Kidney (tissue), 14 donors: Measurements from ENCODE around the gene HOXD3. TPM values are rescaled to one million over a fixed set of nuclear protein-coding genes. Genes with fewer than 3 reads are reported as not detected.

Experiments
- DNase-seq, 5 donors: peaks; one replicate each; pipeline ENCODE4 v3.0.0-alpha.2; 2013 to 2020
- FAIRE-seq: peaks from 2 replicates; lab custom pipeline; 2012; peaks lifted over from hg19 to GRCh38; lab: Jason Lieb, UNC
- H3K27ac ChIP-seq, 2 donors: one replicate each; pipeline ENCODE4 v1.7.0; 2013; ENCODE audit warnings: low read depth in 2 of 2, low read length in 2 of 2, inconsistent platforms in 1 of 2
- H3K27me3 ChIP-seq: one replicate; pipeline ENCODE4 v1.7.1; 2013; ENCODE audit warnings: low read length, inconsistent platforms; ENCODE audit not compliant: control insufficient read depth, insufficient read depth
- H3K36me3 ChIP-seq, 3 donors: one replicate each; pipeline versions ENCODE4 v1.7.0 to v1.7.1; 2013; ENCODE audit warnings: low read length in 3 of 3, control low read depth in 1 of 3, inconsistent platforms in 1 of 3; ENCODE audit not compliant: insufficient read depth in 3 of 3, control insufficient read depth in 2 of 3
- H3K4me1 ChIP-seq, 3 donors: one replicate each; pipeline versions ENCODE4 v1.7.0 to v1.7.1; 2013; ENCODE audit warnings: low read length in 3 of 3, inconsistent platforms in 1 of 3, low read depth in 1 of 3; ENCODE audit not compliant: control insufficient read depth in 2 of 3, insufficient read depth in 2 of 3
- H3K4me3 ChIP-seq, 3 donors: one replicate each; pipeline versions ENCODE4 v1.7.0 to v1.8.1; 2013; ENCODE audit warnings: low read length in 3 of 3, control low read depth in 1 of 3, inconsistent platforms in 1 of 3
- H3K9ac ChIP-seq, 3 donors: one replicate each; pipeline versions ENCODE4 v1.7.0 to v1.7.1; 2013; ENCODE audit warnings: low read length in 3 of 3, control low read depth in 1 of 3, inconsistent platforms in 1 of 3
- H3K9me3 ChIP-seq, 3 donors: one replicate each; pipeline versions ENCODE4 v1.7.0 to v1.7.1; 2013; ENCODE audit warnings: low read length in 3 of 3, control low read depth in 1 of 3, inconsistent platforms in 1 of 3; ENCODE audit not compliant: control insufficient read depth in 2 of 3, insufficient read depth in 1 of 3
- intact Hi-C: fragments of 100-400 bp; cut with DNase I; formaldehyde crosslinking; loops from one replicate; pipeline ENCODE4 v1.11.1; 2022
- polyA plus RNA-seq: library from polyadenylated mRNA; stranded (reverse); fragments of 350-450 nt; fragmentation: Illumina TruSeq; extraction: RNeasy Lipid Tissue Mini Kit (QIAGEN cat#74804); gene quantifications from one replicate; pipeline ENCODE4 v1.2.3, GENCODE V29; 2014; ENCODE audit warnings: low read depth, low replicate concordance; ENCODE audit not compliant: insufficient read depth
- total RNA-seq: library from RNA; stranded (reverse); fragmentation: NEBNext Ultra II Directional; extraction: Animal tissue kit (Norgen Biotek cat#: 25700); gene quantifications from one replicate; pipeline ENCODE4 v1.2.1, GENCODE V29; 2021
- TF ChIP-seq, protein P1 (sequence below): IDR thresholded peaks from 3 replicates; pipeline ENCODE4 v1.5.1; 2012; ENCODE audit warnings: mild to moderate bottlenecking, moderate library complexity, borderline replicate concordance; ENCODE audit not compliant: insufficient read depth; ENCODE audit errors: extremely low read depth
- donor health status: control.
- donor health status: control.
- donor health status: control.
- donor health status: control.
- donor health status: control.
- donor health status: DM: yes; HTN: yes; CAD: no.
- donor health status: Normal renal cell carcinoma (clear cell type).

Gene HOXD3
- total and polyA plus RNA-seq, 2 donors from 2014 or later: 16.9 to 29.3 TPM

DNA sequence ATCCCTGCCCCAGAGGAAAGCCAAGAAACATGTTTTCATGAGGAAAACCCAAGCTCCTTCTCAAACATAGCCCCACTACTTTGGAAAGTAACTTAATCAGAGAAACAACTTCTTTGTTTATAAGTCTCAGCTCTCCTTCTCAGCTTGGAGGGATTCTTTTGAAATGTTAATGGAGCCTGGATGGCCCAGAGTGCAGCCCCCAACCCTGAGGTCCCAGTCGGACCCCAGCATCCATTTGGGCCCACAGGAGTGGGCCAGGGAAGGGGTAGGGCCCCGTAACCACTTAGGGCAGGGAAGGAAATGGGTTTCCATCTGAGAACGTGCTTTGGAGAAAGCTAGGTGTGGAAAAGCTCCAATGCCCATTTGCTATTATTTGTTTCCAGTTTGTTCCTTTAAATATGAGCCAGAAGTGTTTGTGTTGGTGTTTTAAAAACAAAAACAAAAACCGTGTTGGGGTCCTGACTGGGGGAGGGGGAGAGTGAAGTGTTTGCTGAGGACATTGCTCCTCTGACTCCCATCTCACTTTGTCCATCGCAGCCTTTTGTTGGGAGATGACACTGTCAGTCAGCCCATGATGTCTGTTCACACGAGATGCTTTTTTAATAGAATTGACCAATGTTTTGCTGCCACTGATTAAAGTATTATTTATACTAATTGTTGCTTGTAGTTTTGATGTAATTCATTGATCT lies 1.6 kb upstream of the HOXD3 start:
- DNase-seq: no peak
- no peak for FAIRE-seq
- peak overlapping the region; percentile 53 to 76 for H3K27ac ChIP-seq
- peak overlapping the region; percentile 22 to 60 (median 30) for H3K9ac ChIP-seq
- intact Hi-C loops: no loop called here
- no peaks in the 10 kb centered on the region for H3K9me3 ChIP-seq
- H3K4me1 ChIP-seq: peaks cover 0 to 12% (median 4%) of the 10 kb centered on the region in 3 donors
- peaks cover 2 to 10% (median 6%) of the 10 kb centered on the region in 3 donors for H3K36me3 ChIP-seq
- no peaks in the 10 kb centered on the region for H3K27me3 ChIP-seq
- TF ChIP-seq, protein P1, sequence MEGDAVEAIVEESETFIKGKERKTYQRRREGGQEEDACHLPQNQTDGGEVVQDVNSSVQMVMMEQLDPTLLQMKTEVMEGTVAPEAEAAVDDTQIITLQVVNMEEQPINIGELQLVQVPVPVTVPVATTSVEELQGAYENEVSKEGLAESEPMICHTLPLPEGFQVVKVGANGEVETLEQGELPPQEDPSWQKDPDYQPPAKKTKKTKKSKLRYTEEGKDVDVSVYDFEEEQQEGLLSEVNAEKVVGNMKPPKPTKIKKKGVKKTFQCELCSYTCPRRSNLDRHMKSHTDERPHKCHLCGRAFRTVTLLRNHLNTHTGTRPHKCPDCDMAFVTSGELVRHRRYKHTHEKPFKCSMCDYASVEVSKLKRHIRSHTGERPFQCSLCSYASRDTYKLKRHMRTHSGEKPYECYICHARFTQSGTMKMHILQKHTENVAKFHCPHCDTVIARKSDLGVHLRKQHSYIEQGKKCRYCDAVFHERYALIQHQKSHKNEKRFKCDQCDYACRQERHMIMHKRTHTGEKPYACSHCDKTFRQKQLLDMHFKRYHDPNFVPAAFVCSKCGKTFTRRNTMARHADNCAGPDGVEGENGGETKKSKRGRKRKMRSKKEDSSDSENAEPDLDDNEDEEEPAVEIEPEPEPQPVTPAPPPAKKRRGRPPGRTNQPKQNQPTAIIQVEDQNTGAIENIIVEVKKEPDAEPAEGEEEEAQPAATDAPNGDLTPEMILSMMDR: no peak
- peak overlapping the region in 1 of 3 donors; percentile 75 for H3K4me3 ChIP-seq

DNA sequence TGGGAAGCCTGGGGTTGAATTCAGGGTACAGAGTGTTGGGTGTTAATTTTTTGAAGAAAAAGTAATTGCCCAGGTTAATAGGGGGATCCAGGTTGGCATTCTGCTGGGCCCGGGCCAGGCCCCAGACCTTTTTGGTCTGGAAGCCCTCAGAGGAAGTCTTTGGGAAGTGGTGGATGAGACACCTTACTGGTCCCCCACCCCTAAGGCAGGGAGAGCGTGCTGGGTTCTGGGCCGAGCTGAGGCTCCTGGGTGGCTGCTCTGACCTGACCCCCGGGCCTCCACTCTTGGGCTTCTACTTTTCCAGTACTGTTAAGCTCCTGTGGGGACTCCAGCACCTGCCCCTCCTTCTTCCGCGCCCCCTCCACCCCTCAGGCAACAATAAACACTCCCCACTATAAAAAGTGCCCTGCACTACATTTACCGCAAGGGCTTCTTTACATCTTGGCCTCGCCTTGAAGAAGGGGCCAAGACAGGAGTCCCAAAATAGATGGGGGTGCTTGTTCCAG lies 753 bp upstream of the HOXD3 start:
- Histone ChIP-seq H3K27me3 (no peaks in the 10 kb centered on the region), H3K4me1 (peaks cover 0 to 12% (median 4%) of the 10 kb centered on the region in 3 donors), H3K9me3 (no peaks in the 10 kb centered on the region), H3K9ac (peak overlapping the region in 2 of 3 donors; percentile 43 to 77), H3K27ac (peak overlapping the region; percentile 77 to 92), H3K36me3 (peaks cover 2 to 10% (median 6%) of the 10 kb centered on the region in 3 donors), H3K4me3 (peak overlapping the region; percentile 26 to 67 (median 40))
- intact Hi-C loops: no loop called here
- DNase-seq (peak in 3 of 5 donors; percentile 48 to 80 (median 71)), FAIRE-seq (no peak)
- TF ChIP-seq, protein P1: no peak

DNA sequence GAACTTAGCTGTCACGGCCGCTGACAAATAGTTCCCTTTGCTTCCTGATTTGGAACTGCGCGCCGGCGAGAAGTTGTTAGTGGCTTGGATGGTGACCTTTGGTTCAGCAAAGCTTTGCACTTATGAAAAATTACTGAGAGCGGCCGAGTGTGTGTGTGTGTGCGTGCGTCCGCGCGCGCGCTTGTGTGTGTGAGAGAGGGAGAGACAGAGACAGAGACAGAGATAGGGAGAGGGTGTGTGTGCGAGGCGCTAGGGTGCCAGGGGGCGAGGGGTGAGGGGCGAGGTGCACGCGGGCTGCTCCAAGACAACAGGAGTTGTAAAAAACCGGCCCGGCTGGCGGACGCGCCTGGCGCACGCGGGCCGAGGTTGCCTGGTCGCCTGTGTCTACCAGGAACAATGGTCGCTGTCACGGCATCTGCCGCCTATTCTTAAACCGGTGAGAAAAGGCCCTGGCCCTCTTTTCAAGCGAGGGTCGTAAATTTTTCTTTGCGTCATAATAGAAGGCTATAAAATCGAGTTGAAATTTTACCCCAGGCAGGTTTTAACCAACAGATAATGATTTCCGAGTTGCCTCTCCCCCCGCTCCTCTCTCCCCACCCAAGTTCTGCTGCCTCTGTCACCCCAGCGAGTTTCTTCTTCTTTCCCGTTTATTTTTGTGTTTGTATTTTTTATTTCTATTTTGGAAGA lies 535 bp downstream of the HOXD3 start:
- Histone ChIP-seq H3K9ac (peak overlapping the region in 2 of 3 donors; percentile 43 to 77), H3K9me3 (no peaks in the 10 kb centered on the region), H3K4me1 (peaks cover 0 to 12% (median 4%) of the 10 kb centered on the region in 3 donors), H3K27me3 (no peaks in the 10 kb centered on the region), H3K27ac (peak overlapping the region; percentile 77 to 92), H3K36me3 (peaks cover 2 to 10% (median 6%) of the 10 kb centered on the region in 3 donors), H3K4me3 (peak overlapping the region; percentile 45 to 67 (median 49))
- intact Hi-C loops: no loop called here
- DNase-seq (peak; percentile 81 to 91 (median 86)), FAIRE-seq (no peak)
- TF ChIP-seq, protein P1: no peak
